Ishikawa (cell line): ENCODE results near the gene WNK1.

Experiments used
- EGR1 ChIP-seq: IDR thresholded peaks from 2 replicates; pipeline ENCODE4 v1.6.1; 2012
- EP300 ChIP-seq: IDR thresholded peaks from 2 replicates; pipeline ENCODE4 v1.6.1; 2012; ENCODE audit warnings: borderline replicate concordance
- FOXM1 ChIP-seq: IDR thresholded peaks from 2 replicates; pipeline ENCODE4 v1.6.1; 2012; ENCODE audit warnings: low read depth, borderline replicate concordance
- MAX ChIP-seq: IDR thresholded peaks from 2 replicates; pipeline ENCODE4 v1.6.1; 2012
- RAD21 ChIP-seq: IDR thresholded peaks from 2 replicates; pipeline ENCODE4 v1.6.1; 2012; ENCODE audit warnings: low read depth
- TAF1 ChIP-seq: IDR thresholded peaks from 2 replicates; pipeline ENCODE4 v1.6.1; 2012; ENCODE audit warnings: low read depth, mild to moderate bottlenecking
- YY1 ChIP-seq: IDR thresholded peaks from 2 replicates; pipeline ENCODE4 v1.6.1; 2012; ENCODE audit warnings: low read depth
- TF ChIP-seq, protein P1 (sequence below): IDR thresholded peaks from 2 replicates; pipeline ENCODE4 v1.6.1; 2012; ENCODE audit warnings: low read depth, mild to moderate bottlenecking

GRCh38 chr12:913919-914698 is 161.7 kb downstream of the WNK1 start:
- TF ChIP-seq MAX (no peak), RAD21 (no peak), FOXM1 (no peak), YY1 (no peak), EGR1 (no peak), EP300 (no peak), TAF1 (no peak)
- TF ChIP-seq, protein P1, sequence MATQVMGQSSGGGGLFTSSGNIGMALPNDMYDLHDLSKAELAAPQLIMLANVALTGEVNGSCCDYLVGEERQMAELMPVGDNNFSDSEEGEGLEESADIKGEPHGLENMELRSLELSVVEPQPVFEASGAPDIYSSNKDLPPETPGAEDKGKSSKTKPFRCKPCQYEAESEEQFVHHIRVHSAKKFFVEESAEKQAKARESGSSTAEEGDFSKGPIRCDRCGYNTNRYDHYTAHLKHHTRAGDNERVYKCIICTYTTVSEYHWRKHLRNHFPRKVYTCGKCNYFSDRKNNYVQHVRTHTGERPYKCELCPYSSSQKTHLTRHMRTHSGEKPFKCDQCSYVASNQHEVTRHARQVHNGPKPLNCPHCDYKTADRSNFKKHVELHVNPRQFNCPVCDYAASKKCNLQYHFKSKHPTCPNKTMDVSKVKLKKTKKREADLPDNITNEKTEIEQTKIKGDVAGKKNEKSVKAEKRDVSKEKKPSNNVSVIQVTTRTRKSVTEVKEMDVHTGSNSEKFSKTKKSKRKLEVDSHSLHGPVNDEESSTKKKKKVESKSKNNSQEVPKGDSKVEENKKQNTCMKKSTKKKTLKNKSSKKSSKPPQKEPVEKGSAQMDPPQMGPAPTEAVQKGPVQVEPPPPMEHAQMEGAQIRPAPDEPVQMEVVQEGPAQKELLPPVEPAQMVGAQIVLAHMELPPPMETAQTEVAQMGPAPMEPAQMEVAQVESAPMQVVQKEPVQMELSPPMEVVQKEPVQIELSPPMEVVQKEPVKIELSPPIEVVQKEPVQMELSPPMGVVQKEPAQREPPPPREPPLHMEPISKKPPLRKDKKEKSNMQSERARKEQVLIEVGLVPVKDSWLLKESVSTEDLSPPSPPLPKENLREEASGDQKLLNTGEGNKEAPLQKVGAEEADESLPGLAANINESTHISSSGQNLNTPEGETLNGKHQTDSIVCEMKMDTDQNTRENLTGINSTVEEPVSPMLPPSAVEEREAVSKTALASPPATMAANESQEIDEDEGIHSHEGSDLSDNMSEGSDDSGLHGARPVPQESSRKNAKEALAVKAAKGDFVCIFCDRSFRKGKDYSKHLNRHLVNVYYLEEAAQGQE, result no peak
